Measurements from ENCODE around the gene ZNF311. TPM values are rescaled to one million over a fixed set of nuclear protein-coding genes. Genes with fewer than 3 reads are reported as not detected.
A peak's percentile ranks its signal among the peaks of the same experiment; 100 is the strongest.

The ZNF311 gene
- polyA plus RNA-seq, 1 experiment: 0.77 TPM

DNA sequence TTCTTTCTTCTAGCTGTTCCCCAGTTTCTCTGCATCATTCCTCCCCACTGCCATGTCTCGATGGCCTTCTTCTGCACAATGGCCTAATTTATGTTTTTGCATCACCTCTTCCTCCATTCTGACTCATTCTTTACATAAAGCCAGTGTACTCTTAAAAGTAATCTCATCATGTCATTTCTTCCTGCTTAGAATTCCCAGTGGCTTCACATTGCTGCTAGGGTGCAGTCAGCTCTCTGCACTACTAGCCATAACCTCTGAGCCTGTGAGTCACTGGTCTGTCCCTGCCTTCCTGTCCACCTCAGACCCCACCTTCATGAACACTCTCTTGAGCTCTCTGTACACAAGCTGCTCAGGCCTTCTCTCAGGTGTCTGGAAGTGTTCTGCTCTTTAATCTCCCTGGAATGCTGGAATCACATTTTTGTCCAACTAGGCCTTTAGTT is 57.3 kb downstream of the ZNF311 start:
- POLR2A ChIA-PET: no interaction called here
- no peak overlapping the region for H3K4me3 ChIP-seq (ENCODE audit: low read depth, low read length)
- H3K9me3 ChIP-seq (ENCODE audit: control insufficient read depth, insufficient read depth, low read length): no peaks in the 10 kb centered on the region
- TF ChIP-seq, protein P1, sequence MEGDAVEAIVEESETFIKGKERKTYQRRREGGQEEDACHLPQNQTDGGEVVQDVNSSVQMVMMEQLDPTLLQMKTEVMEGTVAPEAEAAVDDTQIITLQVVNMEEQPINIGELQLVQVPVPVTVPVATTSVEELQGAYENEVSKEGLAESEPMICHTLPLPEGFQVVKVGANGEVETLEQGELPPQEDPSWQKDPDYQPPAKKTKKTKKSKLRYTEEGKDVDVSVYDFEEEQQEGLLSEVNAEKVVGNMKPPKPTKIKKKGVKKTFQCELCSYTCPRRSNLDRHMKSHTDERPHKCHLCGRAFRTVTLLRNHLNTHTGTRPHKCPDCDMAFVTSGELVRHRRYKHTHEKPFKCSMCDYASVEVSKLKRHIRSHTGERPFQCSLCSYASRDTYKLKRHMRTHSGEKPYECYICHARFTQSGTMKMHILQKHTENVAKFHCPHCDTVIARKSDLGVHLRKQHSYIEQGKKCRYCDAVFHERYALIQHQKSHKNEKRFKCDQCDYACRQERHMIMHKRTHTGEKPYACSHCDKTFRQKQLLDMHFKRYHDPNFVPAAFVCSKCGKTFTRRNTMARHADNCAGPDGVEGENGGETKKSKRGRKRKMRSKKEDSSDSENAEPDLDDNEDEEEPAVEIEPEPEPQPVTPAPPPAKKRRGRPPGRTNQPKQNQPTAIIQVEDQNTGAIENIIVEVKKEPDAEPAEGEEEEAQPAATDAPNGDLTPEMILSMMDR (IDR thresholded peaks at IDR 0.05; ENCODE audit: low read depth, low read length): no peak
- CTCF ChIA-PET: no interaction called here
- no peak for DNase-seq (ENCODE audit: low read depth, low spot score)
- no peak overlapping the region for H3K27ac ChIP-seq (ENCODE audit: low read depth, low read length)
- no peaks in the 10 kb centered on the region for H3K27me3 ChIP-seq (ENCODE audit: control insufficient read depth, insufficient read depth, low read length)

DNA sequence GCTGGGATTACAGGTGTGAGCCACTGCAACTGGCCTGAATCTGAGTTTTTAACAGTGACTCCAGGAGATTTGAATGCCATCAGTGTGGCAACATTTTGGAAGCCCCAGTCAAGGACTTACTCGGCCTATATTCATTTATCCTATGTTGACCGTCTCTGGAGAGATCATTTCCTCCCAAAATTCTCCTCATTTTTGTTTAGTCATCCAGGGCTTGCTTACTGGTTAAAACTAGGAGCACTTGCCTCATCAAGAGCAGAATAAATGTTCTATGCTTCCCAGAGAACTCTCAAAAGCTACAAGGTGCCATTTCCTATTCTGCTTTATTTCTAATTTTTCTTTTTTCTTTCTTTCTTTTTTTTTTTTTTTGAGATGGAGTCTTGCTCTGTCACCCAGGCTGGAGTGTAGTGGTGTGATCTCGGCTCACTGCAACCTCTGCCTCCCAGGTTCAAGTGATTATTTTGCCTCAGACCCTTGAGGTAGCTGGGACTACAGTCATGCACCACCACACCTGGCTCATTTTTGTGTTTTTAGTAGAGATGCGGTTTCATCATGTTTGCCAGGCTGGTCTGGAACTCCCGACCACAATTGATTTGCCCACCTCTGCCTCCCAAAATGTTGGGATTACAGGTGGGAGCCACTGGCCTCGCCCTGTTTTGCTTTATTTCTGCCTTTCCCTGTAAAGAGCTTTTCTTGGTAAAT is 57.9 kb downstream of the ZNF311 start:
- TF ChIP-seq, protein P1 (IDR thresholded peaks at IDR 0.05; ENCODE audit: low read depth, low read length): no peak
- H3K27ac ChIP-seq (ENCODE audit: low read depth, low read length): no peak overlapping the region
- ChIA-PET POLR2A (no interaction called here), CTCF (no interaction called here)
- no peak overlapping the region for H3K4me3 ChIP-seq (ENCODE audit: low read depth, low read length)
- H3K9me3 ChIP-seq (ENCODE audit: control insufficient read depth, insufficient read depth, low read length): no peaks in the 10 kb centered on the region
- no peak for DNase-seq (ENCODE audit: low read depth, low spot score)
- H3K27me3 ChIP-seq (ENCODE audit: control insufficient read depth, insufficient read depth, low read length): no peaks in the 10 kb centered on the region

- Histone ChIP-seq H3K4me3 (ENCODE audit: low read depth, low read length) (no peak overlapping the region), H3K27me3 (ENCODE audit: control insufficient read depth, insufficient read depth, low read length) (no peaks in the 10 kb centered on the region), H3K9me3 (ENCODE audit: control insufficient read depth, insufficient read depth, low read length) (no peaks in the 10 kb centered on the region), H3K27ac (ENCODE audit: low read depth, low read length) (no peak overlapping the region)
- DNase-seq (ENCODE audit: low read depth, low spot score): no peak
- ChIA-PET POLR2A (no interaction called here), CTCF (interaction anchor here (1.7 kb wide), 1 partner anchor 106 kb away, joined by 4 read pairs; no protein-coding TSS in a partner anchor)
- TF ChIP-seq, protein P1 (IDR thresholded peaks at IDR 0.05; ENCODE audit: low read depth, low read length): no peak
Measured at GRCh38 chr6:28945349-28945748, 59.8 kb downstream of the ZNF311 start.

Small RNA genes lying within 50 kb of the gene (small RNA-seq; reads per million reads assigned to genes)
- 2.7 reads per million, percentile 10 among the genes with 10 or more reads in this experiment for gene RN7SL471P (ENCODE audit: insufficient read length, low read depth)

Other genes starting within 250 kb of the ZNF311 start
- 62.0 and 73.8 TPM in 2 replicates for gene TRIM27, start 81.3 kb downstream of the ZNF311 start, polyA plus RNA-seq (2011; rRNA removed)
- not detected in 2 replicates for gene OR2W1, start 39.9 kb upstream of the ZNF311 start, polyA plus RNA-seq (2011; rRNA removed)
- not detected in 2 replicates for gene OR2B3, start 82.0 kb upstream of the ZNF311 start, polyA plus RNA-seq (2011; rRNA removed)
- not detected in 2 replicates for gene OR2J1, start 94.2 kb upstream of the ZNF311 start, polyA plus RNA-seq (2011; rRNA removed)
- gene OR2J3, start 102.7 kb upstream of the ZNF311 start, polyA plus RNA-seq (2011; rRNA removed): not detected in 2 replicates
- not detected in 2 replicates for gene OR2J2, start 165.6 kb upstream of the ZNF311 start, polyA plus RNA-seq (2011; rRNA removed)

Measured in AG04450 (cell line).